ENCODE data around the gene PPL. TPM values are rescaled to one million over a fixed set of nuclear protein-coding genes. Genes with fewer than 3 reads are reported as not detected.
"Not testable (repeated sequence)": the region's sequence is repeated elsewhere in the genome, so short reads cannot be mapped to it uniquely, and the experiment has no call there.

The PPL gene
- total RNA-seq, 1 experiment from 2014 or later = 0.04 TPM

GRCh38 chr16:4968879-4969483 lies 32.0 kb upstream of the PPL start:
- Histone ChIP-seq H3K4me1 (ENCODE audit: insufficient read depth, low read length, poor library complexity, severe bottlenecking) (no peaks in the 10 kb centered on the region), H3K9me3 (ENCODE audit: low read depth, low read length, poor library complexity, severe bottlenecking) (no peaks in the 10 kb centered on the region), H3K36me3 (ENCODE audit: insufficient read depth, low read length, poor library complexity, severe bottlenecking) (no peaks in the 10 kb centered on the region), H3K27ac (ENCODE audit: low read depth, low read length, poor library complexity, severe bottlenecking) (no peak overlapping the region), H3K4me3 (ENCODE audit: low read depth, low read length, poor library complexity, severe bottlenecking) (no peak overlapping the region), H3K27me3 (replicated peaks; ENCODE audit: insufficient read depth, low read depth, low read length, poor library complexity) (peaks cover 7% of the 10 kb centered on the region)
- POLR2A ChIA-PET (ENCODE audit: low non-redundant PET) = no interaction called here
- TF ChIP-seq CTCF (conservative IDR thresholded peaks at IDR 0.05; ENCODE audit: low read depth, low read length) (no peak), EZH2 (IDR thresholded peaks at IDR 0.05; ENCODE audit: borderline replicate concordance, low read depth, low read length, poor library complexity, severe bottlenecking) (no peak)
- BruUV-seq (replicated peaks) = no TSS peak
- CTCF ChIA-PET = no interaction called here
- intact Hi-C loops (cut with micrococcal nuclease; ENCODE audit: unreplicated experiment) = no loop called here
- DNase-seq (ENCODE audit: low spot score) = no peak

GRCh38 chr16:4968278-4968677 lies 31.3 kb upstream of the PPL start:
- POLR2A ChIA-PET (ENCODE audit: low non-redundant PET); H3K36me3 ChIP-seq (ENCODE audit: insufficient read depth, low read length, poor library complexity, severe bottlenecking); H3K9me3 ChIP-seq (ENCODE audit: low read depth, low read length, poor library complexity, severe bottlenecking); H3K27me3 ChIP-seq (replicated peaks; ENCODE audit: insufficient read depth, low read depth, low read length, poor library complexity); CTCF ChIA-PET; DNase-seq (ENCODE audit: low spot score); H3K4me3 ChIP-seq (ENCODE audit: low read depth, low read length, poor library complexity, severe bottlenecking); H3K27ac ChIP-seq (ENCODE audit: low read depth, low read length, poor library complexity, severe bottlenecking); H3K4me1 ChIP-seq (ENCODE audit: insufficient read depth, low read length, poor library complexity, severe bottlenecking); BruUV-seq (replicated peaks); intact Hi-C loops (cut with micrococcal nuclease; ENCODE audit: unreplicated experiment): not testable (repeated sequence)

GRCh38 chr16:4966736-4967453 lies 29.9 kb upstream of the PPL start:
- BruUV-seq (replicated peaks) = no TSS peak
- TF ChIP-seq CTCF (conservative IDR thresholded peaks at IDR 0.05; ENCODE audit: low read depth, low read length) (no peak), EZH2 (IDR thresholded peaks at IDR 0.05; ENCODE audit: borderline replicate concordance, low read depth, low read length, poor library complexity, severe bottlenecking) (no peak)
- Histone ChIP-seq H3K36me3 (ENCODE audit: insufficient read depth, low read length, poor library complexity, severe bottlenecking) (no peaks in the 10 kb centered on the region), H3K27ac (ENCODE audit: low read depth, low read length, poor library complexity, severe bottlenecking) (no peak overlapping the region), H3K4me1 (ENCODE audit: insufficient read depth, low read length, poor library complexity, severe bottlenecking) (no peaks in the 10 kb centered on the region), H3K27me3 (replicated peaks; ENCODE audit: insufficient read depth, low read depth, low read length, poor library complexity) (peaks cover 15% of the 10 kb centered on the region), H3K4me3 (ENCODE audit: low read depth, low read length, poor library complexity, severe bottlenecking) (no peak overlapping the region), H3K9me3 (ENCODE audit: low read depth, low read length, poor library complexity, severe bottlenecking) (no peaks in the 10 kb centered on the region)
- ChIA-PET POLR2A (ENCODE audit: low non-redundant PET) (no interaction called here), CTCF (no interaction called here)
- intact Hi-C loops (cut with micrococcal nuclease; ENCODE audit: unreplicated experiment) = no loop called here
- DNase-seq (ENCODE audit: low spot score) = no peak

DNA sequence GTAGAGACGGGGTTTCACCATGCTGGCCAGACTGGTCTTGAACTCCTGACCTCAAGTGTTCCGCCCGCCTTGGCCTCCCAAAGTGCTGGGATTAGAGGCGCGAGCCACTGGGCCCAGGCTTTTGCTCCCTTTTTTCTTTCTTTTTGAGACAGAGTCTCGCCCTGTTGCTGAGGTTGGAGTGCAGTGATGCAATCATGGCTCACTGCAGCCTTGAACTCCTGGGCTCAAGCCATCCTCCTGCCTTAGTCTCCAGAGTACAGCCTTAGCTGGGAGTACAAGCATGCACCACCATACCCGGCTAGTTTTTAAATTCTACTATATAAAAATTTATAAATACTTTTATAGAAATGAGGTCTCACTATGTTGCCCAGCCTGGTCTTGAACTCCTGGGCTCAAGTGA lies 26.6 kb upstream of the PPL start:
- intact Hi-C loops (cut with micrococcal nuclease; ENCODE audit: unreplicated experiment); CTCF ChIA-PET; POLR2A ChIA-PET (ENCODE audit: low non-redundant PET); H3K4me3 ChIP-seq (ENCODE audit: low read depth, low read length, poor library complexity, severe bottlenecking); BruUV-seq (replicated peaks); H3K36me3 ChIP-seq (ENCODE audit: insufficient read depth, low read length, poor library complexity, severe bottlenecking); H3K27ac ChIP-seq (ENCODE audit: low read depth, low read length, poor library complexity, severe bottlenecking); H3K9me3 ChIP-seq (ENCODE audit: low read depth, low read length, poor library complexity, severe bottlenecking); H3K4me1 ChIP-seq (ENCODE audit: insufficient read depth, low read length, poor library complexity, severe bottlenecking); DNase-seq (ENCODE audit: low spot score): not testable (repeated sequence)
- peaks cover 38% of the 10 kb centered on the region for H3K27me3 ChIP-seq (replicated peaks; ENCODE audit: insufficient read depth, low read depth, low read length, poor library complexity)
